HepG2 (cell line): ENCODE results near the gene NSMCE4A. TPM values are rescaled to one million over a fixed set of nuclear protein-coding genes. Genes with fewer than 3 reads are reported as not detected.

ENCODE experiments used
- ARNT2 ChIP-seq: sonication (generic); formaldehyde crosslinking; IDR thresholded peaks from 2 replicates; pipeline ENCODE4 v1.8.0; 2022; ENCODE audit warnings: mild to moderate bottlenecking, low read depth, missing genetic modification reagents, moderate library complexity
- BHLHE40 ChIP-seq: IDR thresholded peaks from 2 replicates; pipeline ENCODE4 v1.6.1; 2011; ENCODE audit warnings: low read length, improper control_type of control experiment
- GTF3A ChIP-seq: sonication (generic); formaldehyde crosslinking; conservative IDR thresholded peaks from 2 replicates; pipeline ENCODE4 v1.4.0; 2020; ENCODE audit warnings: mild to moderate bottlenecking, missing genetic modification reagents
- HDAC2 ChIP-seq: sonication (generic); formaldehyde crosslinking; IDR thresholded peaks from 2 replicates; pipeline ENCODE4 v1.4.0; 2020; ENCODE audit warnings: missing genetic modification reagents
- HNRNPH1 ChIP-seq: fragments of 200-400 bp; formaldehyde crosslinking; optimal IDR thresholded peaks from 2 replicates; pipeline ENCODE3; 2017; ENCODE audit warnings: mild to moderate bottlenecking, low read depth, low read length
- IKZF4 ChIP-seq: sonication (generic); formaldehyde crosslinking; IDR thresholded peaks from 2 replicates; pipeline ENCODE4 v1.5.1; 2020; ENCODE audit warnings: borderline replicate concordance, mild to moderate bottlenecking, low read depth, missing genetic modification reagents; ENCODE audit errors: not compliant biosample characterization
- MAFK ChIP-seq, 2 experiments: IDR thresholded peaks in 1 of 2; conservative IDR thresholded peaks in 1 of 2; 2 replicates each; pipeline ENCODE4 v1.6.1; 2011; ENCODE audit warnings: improper control_type of control experiment in 2 of 2, low read length in 2 of 2
- MBNL3 ChIP-seq: fragments of 250-450 bp; sonication (Bioruptor Pico); conservative IDR thresholded peaks from 2 replicates; pipeline ENCODE4 v1.8.0; 2022; ENCODE audit warnings: mild to moderate bottlenecking, inconsistent platforms
- MED8 ChIP-seq: sonication (generic); formaldehyde crosslinking; IDR thresholded peaks from 2 replicates; pipeline ENCODE4 v1.8.1; 2023; ENCODE audit warnings: mild to moderate bottlenecking, missing genetic modification reagents; ENCODE audit not compliant: insufficient replicate concordance
- MXI1 ChIP-seq: IDR thresholded peaks from 3 replicates; pipeline ENCODE4 v1.6.1; 2012; ENCODE audit warnings: low read depth, low read length, inconsistent platforms, borderline replicate concordance
- NCOA2 ChIP-seq: sonication (generic); formaldehyde crosslinking; IDR thresholded peaks from 2 replicates; pipeline ENCODE4 v1.8.0; 2022; ENCODE audit warnings: inconsistent platforms
- POLR2AphosphoS5 ChIP-seq: IDR thresholded peaks from 2 replicates; pipeline ENCODE4 v1.6.1; 2012; ENCODE audit warnings: low read depth, low read length
- SAFB2 ChIP-seq: sonication (generic); formaldehyde crosslinking; IDR thresholded peaks from 2 replicates; pipeline ENCODE4 v1.5.1; 2020; ENCODE audit warnings: missing genetic modification reagents, low read depth, mild to moderate bottlenecking, borderline replicate concordance
- SMARCC2 ChIP-seq: fragments of 450-650 bp; IDR thresholded peaks from 2 replicates; pipeline ENCODE4 v1.6.1; 2017; ENCODE audit warnings: antibody characterized with exemption, mild to moderate bottlenecking
- ZBTB1 ChIP-seq: sonication (generic); formaldehyde crosslinking; IDR thresholded peaks from 2 replicates; pipeline ENCODE4 v1.4.0; 2020; ENCODE audit warnings: missing genetic modification reagents, borderline replicate concordance
- ZNF121 ChIP-seq: sonication (generic); formaldehyde crosslinking; IDR thresholded peaks from 2 replicates; pipeline ENCODE4 v1.5.0; 2020; ENCODE audit warnings: mild to moderate bottlenecking, missing genetic modification reagents
- ZNF17 ChIP-seq: sonication (generic); formaldehyde crosslinking; IDR thresholded peaks from 2 replicates; pipeline ENCODE4 v1.5.0; 2020; ENCODE audit warnings: mild to moderate bottlenecking, missing genetic modification reagents
- ZNF224 ChIP-seq: sonication (generic); formaldehyde crosslinking; IDR thresholded peaks from 2 replicates; pipeline ENCODE4 v1.5.0; 2020; ENCODE audit warnings: mild to moderate bottlenecking, missing genetic modification reagents
- ZNF234 ChIP-seq: sonication (generic); formaldehyde crosslinking; conservative IDR thresholded peaks from 2 replicates; pipeline ENCODE4 v1.5.1; 2020; ENCODE audit warnings: mild to moderate bottlenecking, missing genetic modification reagents
- ZNF34 ChIP-seq: sonication (generic); formaldehyde crosslinking; IDR thresholded peaks from 2 replicates; pipeline ENCODE4 v1.4.0; 2020; ENCODE audit warnings: mild to moderate bottlenecking, missing genetic modification reagents, borderline replicate concordance
- ZNF670 ChIP-seq: sonication (generic); formaldehyde crosslinking; IDR thresholded peaks from 2 replicates; pipeline ENCODE4 v1.8.0; 2022; ENCODE audit warnings: mild to moderate bottlenecking, missing genetic modification reagents, borderline replicate concordance
- ZNF746 ChIP-seq: sonication (generic); formaldehyde crosslinking; IDR thresholded peaks from 2 replicates; pipeline ENCODE4 v1.8.0; 2022; ENCODE audit warnings: mild to moderate bottlenecking, missing genetic modification reagents
- ZSCAN20 ChIP-seq: sonication (generic); formaldehyde crosslinking; IDR thresholded peaks from 2 replicates; pipeline ENCODE4 v1.4.0; 2020; ENCODE audit warnings: missing genetic modification reagents, mild to moderate bottlenecking, borderline replicate concordance
- ZSCAN21 ChIP-seq: sonication (generic); formaldehyde crosslinking; IDR thresholded peaks from 2 replicates; pipeline ENCODE4 v1.8.0; 2022; ENCODE audit warnings: mild to moderate bottlenecking, missing genetic modification reagents, moderate library complexity, borderline replicate concordance
- polyA plus RNA-seq, 8 experiments: library from polyadenylated mRNA; depleted of rRNA in 3 of 8; stranded (reverse) in 7 of 8; unstranded in 1 of 8; fragments of >200 nt; fragmentation: Illumina TruSeq in 4 of 8; extraction: Trizol in 4 of 8; gene quantifications; 2 replicates each; pipeline versions ENCODE4 v1.2.1 to v1.2.3, GENCODE V29; 2011 to 2016; ENCODE audit warnings: low read depth in 4 of 8, missing spikeins in 1 of 8, mixed read lengths in 1 of 8; ENCODE audit not compliant: insufficient read depth in 1 of 8
- total RNA-seq, 5 experiments: library from RNA; depleted of rRNA; stranded (reverse); fragments of >200 nt; fragmentation: Illumina TruSeq; extraction: Trizol; gene quantifications; 2 replicates each; pipeline ENCODE4 v1.2.3, GENCODE V29; 2016; ENCODE audit warnings: low read depth in 1 of 5
- TF ChIP-seq, protein P1 (sequence below): sonication (generic); formaldehyde crosslinking; conservative IDR thresholded peaks from 2 replicates; pipeline ENCODE4 v1.4.0; 2020; ENCODE audit warnings: missing genetic modification reagents
- TF ChIP-seq, protein P2 (sequence below): IDR thresholded peaks from 2 replicates; pipeline ENCODE4 v1.6.1; 2018; ENCODE audit warnings: missing genetic modification reagents, mild to moderate bottlenecking, missing compliant biosample characterization
- TF ChIP-seq, protein P3 (sequence below): sonication (generic); formaldehyde crosslinking; IDR thresholded peaks from 2 replicates; pipeline ENCODE4 v1.8.0; 2022; ENCODE audit warnings: mild to moderate bottlenecking, missing genetic modification reagents, moderate library complexity
- TF ChIP-seq, protein P4 (sequence below): IDR thresholded peaks from 2 replicates; pipeline ENCODE4 v1.6.1; 2016; ENCODE audit warnings: low read depth, borderline replicate concordance

Gene NSMCE4A
- total and polyA plus RNA-seq, 2 of the 13 experiments (the other 11 are each of a cell fraction or from before 2014, with no cell fraction given): 61.1 to 91.6 TPM

DNA sequence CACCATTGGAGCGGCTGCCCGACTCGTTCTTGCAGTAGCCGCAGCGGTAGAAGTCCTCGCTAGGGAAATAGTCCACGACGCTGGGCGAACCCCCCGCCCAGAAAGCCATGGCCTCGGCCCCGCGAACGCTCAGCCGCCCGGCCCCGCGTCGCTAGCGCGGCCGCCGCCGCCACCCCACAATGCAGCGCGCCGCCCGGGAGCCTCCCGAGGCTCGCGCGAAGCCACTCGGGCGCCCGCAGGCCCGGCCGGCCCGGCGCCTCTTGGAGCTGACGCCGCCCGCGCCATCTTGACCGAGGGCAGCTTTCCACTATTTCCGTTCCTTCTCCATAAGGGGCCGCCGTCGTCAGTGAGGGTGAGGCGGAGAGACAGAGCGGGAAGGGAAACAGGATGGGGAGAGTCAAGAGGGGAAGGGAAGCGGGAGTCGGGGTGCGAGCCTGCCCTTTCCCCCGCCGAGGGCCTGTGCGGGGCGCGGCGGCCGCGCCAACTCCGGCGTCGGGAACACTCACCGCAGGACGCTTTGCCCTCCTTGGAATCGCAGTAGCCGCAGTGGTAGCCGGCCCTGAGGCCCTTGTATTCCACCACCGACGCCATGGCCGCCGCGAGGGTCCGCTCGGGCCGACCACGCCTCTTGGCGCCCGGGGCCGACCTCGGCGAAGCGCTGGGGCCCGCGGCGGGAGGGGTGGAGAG lies 47.0 kb downstream of the NSMCE4A start, which contains the start of gene ATE1 (continued):
- TF ChIP-seq GTF3A (no peak), ZSCAN20 (CRISPR knock-in tag) (no peak), ZNF746 (CRISPR knock-in tag) (no peak), MBNL3 (CRISPR knock-in tag) (no peak), ZBTB1 (CRISPR knock-in tag) (peak; percentile 96; the same call in 1 of the 2 replicates), HNRNPH1 (peak; percentile 83), HDAC2 (CRISPR knock-in tag) (no peak), MED8 (CRISPR knock-in tag) (peak; percentile 45), ZSCAN21 (CRISPR knock-in tag) (peak; percentile 82), ZNF17 (CRISPR knock-in tag) (no peak), MAFK (conservative IDR thresholded peaks at IDR 0.05 in 1 of 2, IDR thresholded peaks at IDR 0.05 in 1 of 2; ENCODE audit: low read length in 2 of 2) (no peak), ZNF234 (CRISPR knock-in tag) (peak; percentile 81; the same call in 1 of the 2 replicates), MXI1 (0 out of 3 replicates have a peak, but pooled peaks have one; percentile 12), NCOA2 (CRISPR knock-in tag) (peak; percentile 40), ZNF121 (0 out of 2 replicates have a peak, but pooled peaks have one; percentile 26), IKZF4 (no peak), ZNF224 (no peak), BHLHE40 (no peak), ZNF670 (CRISPR knock-in tag) (peak; percentile 68; the same call in 1 of the 2 replicates), POLR2AphosphoS5 (peak; percentile 91), SAFB2 (CRISPR knock-in tag) (0 out of 2 replicates have a peak, but pooled peaks have one; percentile 35), ARNT2 (CRISPR knock-in tag) (peak; percentile 60; the same call in 1 of the 2 replicates), ZNF34 (CRISPR knock-in tag) (0 out of 2 replicates have a peak, but pooled peaks have one; percentile 41), SMARCC2 (no peak)
- TF ChIP-seq, protein P1, sequence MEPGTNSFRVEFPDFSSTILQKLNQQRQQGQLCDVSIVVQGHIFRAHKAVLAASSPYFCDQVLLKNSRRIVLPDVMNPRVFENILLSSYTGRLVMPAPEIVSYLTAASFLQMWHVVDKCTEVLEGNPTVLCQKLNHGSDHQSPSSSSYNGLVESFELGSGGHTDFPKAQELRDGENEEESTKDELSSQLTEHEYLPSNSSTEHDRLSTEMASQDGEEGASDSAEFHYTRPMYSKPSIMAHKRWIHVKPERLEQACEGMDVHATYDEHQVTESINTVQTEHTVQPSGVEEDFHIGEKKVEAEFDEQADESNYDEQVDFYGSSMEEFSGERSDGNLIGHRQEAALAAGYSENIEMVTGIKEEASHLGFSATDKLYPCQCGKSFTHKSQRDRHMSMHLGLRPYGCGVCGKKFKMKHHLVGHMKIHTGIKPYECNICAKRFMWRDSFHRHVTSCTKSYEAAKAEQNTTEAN: no peak
- TF ChIP-seq, protein P2, sequence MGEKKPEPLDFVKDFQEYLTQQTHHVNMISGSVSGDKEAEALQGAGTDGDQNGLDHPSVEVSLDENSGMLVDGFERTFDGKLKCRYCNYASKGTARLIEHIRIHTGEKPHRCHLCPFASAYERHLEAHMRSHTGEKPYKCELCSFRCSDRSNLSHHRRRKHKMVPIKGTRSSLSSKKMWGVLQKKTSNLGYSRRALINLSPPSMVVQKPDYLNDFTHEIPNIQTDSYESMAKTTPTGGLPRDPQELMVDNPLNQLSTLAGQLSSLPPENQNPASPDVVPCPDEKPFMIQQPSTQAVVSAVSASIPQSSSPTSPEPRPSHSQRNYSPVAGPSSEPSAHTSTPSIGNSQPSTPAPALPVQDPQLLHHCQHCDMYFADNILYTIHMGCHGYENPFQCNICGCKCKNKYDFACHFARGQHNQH (CRISPR knock-in tag): peak; percentile 69; the same call in 1 of the 2 replicates
- TF ChIP-seq, protein P3, sequence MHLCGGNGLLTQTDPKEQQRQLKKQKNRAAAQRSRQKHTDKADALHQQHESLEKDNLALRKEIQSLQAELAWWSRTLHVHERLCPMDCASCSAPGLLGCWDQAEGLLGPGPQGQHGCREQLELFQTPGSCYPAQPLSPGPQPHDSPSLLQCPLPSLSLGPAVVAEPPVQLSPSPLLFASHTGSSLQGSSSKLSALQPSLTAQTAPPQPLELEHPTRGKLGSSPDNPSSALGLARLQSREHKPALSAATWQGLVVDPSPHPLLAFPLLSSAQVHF (CRISPR knock-in tag): peak; percentile 42; the same call in 1 of the 2 replicates
- TF ChIP-seq, protein P4, sequence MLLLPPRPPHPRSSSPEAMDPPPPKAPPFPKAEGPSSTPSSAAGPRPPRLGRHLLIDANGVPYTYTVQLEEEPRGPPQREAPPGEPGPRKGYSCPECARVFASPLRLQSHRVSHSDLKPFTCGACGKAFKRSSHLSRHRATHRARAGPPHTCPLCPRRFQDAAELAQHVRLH: peak; percentile 63; the same call in 1 of the 2 replicates
